ENCODE data around the gene SUSD2.
A peak's percentile ranks its signal among the peaks of the same experiment; 100 is the strongest.

Gene SUSD2

DNA sequence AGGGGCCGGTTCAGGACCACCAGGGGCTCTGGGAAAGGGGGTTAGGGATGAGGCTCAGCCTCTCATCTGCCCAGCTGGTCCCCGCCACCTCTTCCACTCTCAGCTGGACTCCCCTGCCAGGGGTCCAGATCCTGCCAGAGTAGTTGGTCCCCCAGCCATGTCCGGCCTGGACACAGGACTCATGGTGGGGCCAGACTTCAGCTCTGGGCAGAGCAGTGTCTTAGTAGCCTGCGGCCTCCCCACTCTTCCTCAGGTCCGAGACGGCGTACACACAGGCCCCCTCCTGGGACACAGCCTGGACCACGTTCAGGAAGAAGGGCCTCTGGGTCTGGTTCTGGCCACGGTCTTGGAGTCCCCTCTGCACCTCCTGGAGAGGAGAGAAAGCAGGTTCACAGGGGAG is 38.5 kb downstream of the SUSD2 start:
- TF ChIP-seq POU2F2 (IDR thresholded peaks at IDR 0.05; ENCODE audit: low read depth, low read length) (no peak), POLR2A (IDR thresholded peaks at IDR 0.05; ENCODE audit: low read depth, low read length) (no peak), SPI1 (IDR thresholded peaks at IDR 0.05; ENCODE audit: low read depth, low read length) (no peak), PAX5 (IDR thresholded peaks at IDR 0.05; ENCODE audit: insufficient read depth, low read length, severe bottlenecking) (no peak), POLR2AphosphoS5 (IDR thresholded peaks at IDR 0.05; ENCODE audit: low read depth, low read length) (no peak), TAF1 (IDR thresholded peaks at IDR 0.05; ENCODE audit: low read depth, low read length) (no peak)
- DNase-seq (ENCODE audit: insufficient read length, low spot score) (no peak), FAIRE-seq (no peak)

- DNase-seq (ENCODE audit: insufficient read length, low spot score) (no peak), FAIRE-seq (no peak)
- TF ChIP-seq POLR2A (IDR thresholded peaks at IDR 0.05; ENCODE audit: low read depth, low read length) = no peak
- no peak for TF ChIP-seq PAX5 (IDR thresholded peaks at IDR 0.05; ENCODE audit: insufficient read depth, low read length, severe bottlenecking)
- TF ChIP-seq POLR2AphosphoS5 (IDR thresholded peaks at IDR 0.05; ENCODE audit: low read depth, low read length) = no peak
Observed at GRCh38 chr22:24224468-24224867, 43.2 kb downstream of the SUSD2 start.

DNA sequence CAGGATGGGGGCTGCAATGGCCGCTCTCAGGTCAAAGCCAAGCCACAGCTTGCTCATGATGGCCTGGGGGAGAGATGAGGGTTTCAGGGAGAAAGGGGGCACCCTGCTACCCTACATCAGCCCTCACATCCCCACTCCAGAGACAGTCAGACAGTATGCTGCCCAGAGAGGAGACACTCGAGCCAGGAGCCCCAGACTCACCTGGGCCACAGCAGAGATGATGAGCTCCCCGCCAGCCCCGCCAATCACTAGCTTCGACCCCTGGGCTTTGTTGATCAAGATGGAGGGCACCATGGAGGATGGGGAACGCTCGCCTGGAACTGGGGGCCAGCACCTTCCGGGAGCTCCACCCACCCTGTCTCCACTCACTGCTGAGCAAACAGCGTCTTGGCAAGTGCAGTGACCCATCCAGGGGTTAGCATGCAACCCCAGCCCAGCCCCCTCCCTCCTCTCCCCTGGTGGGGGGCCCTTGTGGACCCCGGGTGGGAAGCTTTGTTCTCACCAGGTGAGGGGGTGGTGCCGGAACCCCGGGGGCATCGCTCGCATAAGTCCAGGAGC is 43.8 kb downstream of the SUSD2 start:
- DNase-seq (ENCODE audit: insufficient read length, low spot score) (no peak), FAIRE-seq (no peak)
- TF ChIP-seq POU2F2 (IDR thresholded peaks at IDR 0.05; ENCODE audit: low read depth, low read length) = no peak
- no peak for TF ChIP-seq SPI1 (IDR thresholded peaks at IDR 0.05; ENCODE audit: low read depth, low read length)
- no peak for TF ChIP-seq PAX5 (IDR thresholded peaks at IDR 0.05; ENCODE audit: insufficient read depth, low read length, severe bottlenecking)

GRCh38 chr22:24225951-24226350 is 44.7 kb downstream of the SUSD2 start:
- DNase-seq (ENCODE audit: insufficient read length, low spot score) (no peak), FAIRE-seq (no peak)
- TF ChIP-seq POLR2A (IDR thresholded peaks at IDR 0.05; ENCODE audit: low read depth, low read length) = no peak

DNA sequence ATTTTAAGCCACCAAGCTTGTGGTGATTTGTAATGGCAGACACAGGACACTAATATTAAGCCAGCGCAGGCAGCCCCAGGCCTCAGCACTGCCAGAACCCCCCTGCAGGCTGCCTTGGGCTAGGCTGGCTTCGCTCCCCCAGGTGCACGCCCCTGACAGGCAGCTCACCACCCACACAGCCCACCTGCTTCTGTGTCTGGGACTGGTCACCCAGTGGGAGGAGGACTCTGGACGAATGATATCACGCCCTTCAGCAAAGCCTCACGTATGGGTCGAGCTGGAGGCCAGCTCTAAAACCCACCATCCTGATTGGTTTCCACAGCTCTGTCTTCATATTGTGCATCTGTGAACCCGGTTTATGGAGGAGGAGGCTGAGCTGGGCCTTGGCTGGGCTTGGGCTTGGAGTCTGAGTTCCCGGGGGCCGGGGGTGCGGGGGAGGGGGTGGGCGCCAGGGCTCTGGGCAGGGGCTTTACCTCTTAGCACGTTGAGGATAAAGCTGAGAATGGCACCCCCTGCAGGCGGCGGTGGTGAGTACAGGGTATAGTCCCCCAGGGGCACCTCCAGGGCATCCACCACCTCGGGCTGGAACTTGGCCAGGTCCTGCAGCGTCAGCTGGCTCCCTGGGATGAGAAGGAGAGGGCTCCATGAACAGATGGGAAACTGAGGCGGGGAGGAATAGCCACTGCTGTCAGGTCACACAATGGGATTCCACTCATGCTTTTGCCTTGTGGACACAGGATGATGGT is 49.8 kb downstream of the SUSD2 start:
- DNase-seq (ENCODE audit: insufficient read length, low spot score) = peak; percentile 75
- FAIRE-seq = peak; percentile 80
- TF ChIP-seq TAF1 (IDR thresholded peaks at IDR 0.05; ENCODE audit: low read depth, low read length) (no peak), POLR2AphosphoS5 (IDR thresholded peaks at IDR 0.05; ENCODE audit: low read depth, low read length) (no peak), POU2F2 (IDR thresholded peaks at IDR 0.05; ENCODE audit: low read depth, low read length) (no peak)

DNA sequence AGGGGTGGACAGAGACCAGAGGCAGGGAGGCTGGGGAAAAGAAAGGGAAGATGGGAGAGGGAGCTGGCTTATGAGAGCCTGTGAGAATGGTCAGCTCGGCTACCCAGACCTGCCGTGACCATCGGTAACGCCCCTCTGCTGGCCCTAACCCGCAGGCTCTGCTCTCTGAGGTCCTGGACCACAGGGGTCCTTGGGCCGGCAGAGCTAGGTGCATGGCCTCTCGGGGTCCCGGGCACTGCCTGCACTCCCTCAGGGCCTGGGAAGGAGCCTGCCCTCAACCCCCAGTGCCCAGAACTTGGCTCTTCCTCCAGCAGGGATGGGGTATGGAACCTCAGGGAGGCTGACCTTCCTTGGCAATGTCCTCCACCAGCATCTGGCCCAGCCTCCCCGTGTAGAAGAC is 50.4 kb downstream of the SUSD2 start:
- no peak for FAIRE-seq
- DNase-seq (ENCODE audit: insufficient read length, low spot score) = no peak
- no peak for TF ChIP-seq POU2F2 (IDR thresholded peaks at IDR 0.05; ENCODE audit: low read depth, low read length)
- TF ChIP-seq PAX5 (IDR thresholded peaks at IDR 0.05; ENCODE audit: insufficient read depth, low read length, severe bottlenecking) = no peak
- no peak for TF ChIP-seq POLR2AphosphoS5 (IDR thresholded peaks at IDR 0.05; ENCODE audit: low read depth, low read length)
- TF ChIP-seq TAF1 (IDR thresholded peaks at IDR 0.05; ENCODE audit: low read depth, low read length) = no peak
- no peak for TF ChIP-seq POLR2A (IDR thresholded peaks at IDR 0.05; ENCODE audit: low read depth, low read length)
- no peak for TF ChIP-seq SPI1 (IDR thresholded peaks at IDR 0.05; ENCODE audit: low read depth, low read length)

- no peak for FAIRE-seq
- no peak for DNase-seq (ENCODE audit: insufficient read length, low spot score)
- TF ChIP-seq PAX5 (IDR thresholded peaks at IDR 0.05; ENCODE audit: insufficient read depth, low read length, severe bottlenecking) = no peak
Observed at GRCh38 chr22:24232124-24232523, 50.8 kb downstream of the SUSD2 start.

DNA sequence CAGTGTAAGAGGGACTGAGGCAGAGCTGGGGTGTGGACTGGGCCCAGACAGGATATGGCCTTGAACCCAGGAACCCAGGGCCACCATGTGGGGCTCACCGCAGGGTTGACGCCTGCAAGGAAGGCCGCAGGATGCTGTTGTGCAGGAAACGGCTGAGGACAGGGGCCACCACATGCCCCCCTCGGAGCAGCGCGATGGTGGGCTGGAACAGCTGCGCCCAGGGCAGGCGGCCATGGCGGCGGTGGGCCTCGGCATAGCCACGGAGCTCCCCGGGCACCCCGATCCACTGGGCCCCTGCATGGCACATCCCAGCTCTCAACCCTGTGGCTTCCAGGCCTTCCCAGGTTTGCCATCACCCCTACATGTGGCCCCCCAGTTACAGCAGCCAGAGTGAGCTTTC is 51.4 kb downstream of the SUSD2 start:
- TF ChIP-seq SPI1 (IDR thresholded peaks at IDR 0.05; ENCODE audit: low read depth, low read length) (no peak), POLR2AphosphoS5 (IDR thresholded peaks at IDR 0.05; ENCODE audit: low read depth, low read length) (no peak)
- no peak for DNase-seq (ENCODE audit: insufficient read length, low spot score)
- FAIRE-seq = no peak

- DNase-seq (ENCODE audit: insufficient read length, low spot score) = no peak
- no peak for FAIRE-seq
- no peak for TF ChIP-seq POLR2A (IDR thresholded peaks at IDR 0.05; ENCODE audit: low read depth, low read length)
- TF ChIP-seq SPI1 (IDR thresholded peaks at IDR 0.05; ENCODE audit: low read depth, low read length) = no peak
- no peak for TF ChIP-seq PAX5 (IDR thresholded peaks at IDR 0.05; ENCODE audit: insufficient read depth, low read length, severe bottlenecking)
- TF ChIP-seq POLR2AphosphoS5 (IDR thresholded peaks at IDR 0.05; ENCODE audit: low read depth, low read length) = no peak
- TF ChIP-seq POU2F2 (IDR thresholded peaks at IDR 0.05; ENCODE audit: low read depth, low read length) = no peak
- no peak for TF ChIP-seq TAF1 (IDR thresholded peaks at IDR 0.05; ENCODE audit: low read depth, low read length)
Observed at GRCh38 chr22:24233235-24233634, 51.9 kb downstream of the SUSD2 start.

DNA sequence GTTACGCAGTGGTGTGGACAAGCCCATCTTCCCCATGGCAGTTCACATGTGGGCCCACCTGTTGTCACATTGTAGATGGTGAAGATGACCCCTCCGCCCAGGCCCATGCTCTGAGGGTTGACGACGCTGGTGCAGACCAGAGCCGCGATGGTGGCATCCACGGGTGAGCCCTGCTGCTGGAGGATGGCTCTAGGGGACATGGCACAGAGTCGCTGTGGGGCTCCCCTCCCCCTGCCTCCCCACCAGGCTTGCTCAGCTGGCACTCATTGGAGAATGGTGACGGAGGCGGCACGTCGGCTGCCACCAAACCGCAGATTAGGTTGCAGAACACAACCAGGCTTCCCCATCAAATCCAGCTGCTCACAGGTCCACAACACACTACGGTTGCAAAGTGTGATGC is 52.5 kb downstream of the SUSD2 start:
- TF ChIP-seq POLR2AphosphoS5 (IDR thresholded peaks at IDR 0.05; ENCODE audit: low read depth, low read length) (no peak), POU2F2 (IDR thresholded peaks at IDR 0.05; ENCODE audit: low read depth, low read length) (no peak), SPI1 (IDR thresholded peaks at IDR 0.05; ENCODE audit: low read depth, low read length) (no peak), PAX5 (IDR thresholded peaks at IDR 0.05; ENCODE audit: insufficient read depth, low read length, severe bottlenecking) (no peak), TAF1 (IDR thresholded peaks at IDR 0.05; ENCODE audit: low read depth, low read length) (no peak), POLR2A (IDR thresholded peaks at IDR 0.05; ENCODE audit: low read depth, low read length) (no peak)
- DNase-seq (ENCODE audit: insufficient read length, low spot score) (no peak), FAIRE-seq (no peak)

DNA sequence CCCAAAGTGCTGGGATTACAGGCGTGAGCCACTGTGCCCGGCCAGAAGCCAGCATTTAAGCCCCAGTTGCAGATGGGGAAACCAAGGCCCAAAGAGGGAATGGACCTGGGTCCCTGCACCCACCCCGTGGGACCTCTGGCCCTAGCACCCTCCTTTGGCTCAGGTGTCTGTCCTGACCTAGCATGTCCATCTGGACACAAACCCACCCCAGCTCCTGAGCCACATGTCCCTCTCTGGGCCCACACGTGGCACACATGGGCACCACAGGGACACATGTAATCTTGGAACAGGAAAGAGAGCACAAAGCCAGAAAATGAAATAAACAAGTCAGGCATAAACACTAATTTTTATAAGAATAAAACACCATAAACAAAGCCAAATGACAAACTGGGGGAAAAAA is 54.0 kb downstream of the SUSD2 start:
- FAIRE-seq = no peak
- no peak for DNase-seq (ENCODE audit: insufficient read length, low spot score)
- no peak for TF ChIP-seq PAX5 (IDR thresholded peaks at IDR 0.05; ENCODE audit: insufficient read depth, low read length, severe bottlenecking)
- TF ChIP-seq POLR2A (IDR thresholded peaks at IDR 0.05; ENCODE audit: low read depth, low read length) = no peak
- TF ChIP-seq TAF1 (IDR thresholded peaks at IDR 0.05; ENCODE audit: low read depth, low read length) = no peak
- TF ChIP-seq POU2F2 (IDR thresholded peaks at IDR 0.05; ENCODE audit: low read depth, low read length) = no peak

Measured in GM12891 (cell line).